Gastrocnemius medialis (tissue), 4 donors: ENCODE results near the gene UCKL1.

Source experiments
- POLR2A ChIP-seq, 2 donors: fragments of 450-650 bp; IDR thresholded peaks; one replicate each; pipeline ENCODE4 v1.6.1; 2017; ENCODE audit warnings: antibody characterized with exemption in 2 of 2, mild to moderate bottlenecking in 2 of 2, moderate library complexity in 2 of 2
- TF ChIP-seq, protein P1 (sequence below), 5 experiments: fragments of 450-650 bp in 3 of 5; fragments of 200-600 bp in 2 of 5; sonication (generic) in 2 of 5; IDR thresholded peaks in 4 of 5; conservative IDR thresholded peaks in 1 of 5; 1 replicate in 4 of 5; 2 replicates in 1 of 5; pipeline ENCODE4 v1.5.1; 2016 to 2019; ENCODE audit warnings: antibody characterized with exemption in 5 of 5, mild to moderate bottlenecking in 3 of 5, moderate library complexity in 3 of 5

DNA sequence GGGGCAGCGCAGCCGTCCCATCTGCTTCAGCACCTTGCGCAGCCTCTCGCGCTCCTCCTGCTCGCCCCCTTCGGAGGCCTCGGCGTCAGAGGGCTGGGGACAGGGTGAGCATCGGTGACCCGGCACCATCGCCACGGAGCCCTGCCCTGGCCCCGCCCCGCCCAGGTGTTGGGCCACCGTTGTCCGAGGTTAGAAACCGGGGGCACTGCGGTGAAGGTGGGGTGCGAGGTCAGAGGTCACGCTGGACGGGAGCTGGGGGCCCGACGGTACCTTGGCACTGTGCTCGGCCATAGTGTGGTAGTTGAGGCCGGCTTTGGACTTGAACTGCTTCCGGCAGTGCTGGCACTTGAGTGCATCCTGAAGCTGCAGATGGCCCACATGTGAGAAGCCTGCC is 7.1 kb upstream of the UCKL1 start:
- TF ChIP-seq, protein P1, sequence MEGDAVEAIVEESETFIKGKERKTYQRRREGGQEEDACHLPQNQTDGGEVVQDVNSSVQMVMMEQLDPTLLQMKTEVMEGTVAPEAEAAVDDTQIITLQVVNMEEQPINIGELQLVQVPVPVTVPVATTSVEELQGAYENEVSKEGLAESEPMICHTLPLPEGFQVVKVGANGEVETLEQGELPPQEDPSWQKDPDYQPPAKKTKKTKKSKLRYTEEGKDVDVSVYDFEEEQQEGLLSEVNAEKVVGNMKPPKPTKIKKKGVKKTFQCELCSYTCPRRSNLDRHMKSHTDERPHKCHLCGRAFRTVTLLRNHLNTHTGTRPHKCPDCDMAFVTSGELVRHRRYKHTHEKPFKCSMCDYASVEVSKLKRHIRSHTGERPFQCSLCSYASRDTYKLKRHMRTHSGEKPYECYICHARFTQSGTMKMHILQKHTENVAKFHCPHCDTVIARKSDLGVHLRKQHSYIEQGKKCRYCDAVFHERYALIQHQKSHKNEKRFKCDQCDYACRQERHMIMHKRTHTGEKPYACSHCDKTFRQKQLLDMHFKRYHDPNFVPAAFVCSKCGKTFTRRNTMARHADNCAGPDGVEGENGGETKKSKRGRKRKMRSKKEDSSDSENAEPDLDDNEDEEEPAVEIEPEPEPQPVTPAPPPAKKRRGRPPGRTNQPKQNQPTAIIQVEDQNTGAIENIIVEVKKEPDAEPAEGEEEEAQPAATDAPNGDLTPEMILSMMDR (IDR thresholded peaks at IDR 0.05 in 4 of 5, conservative IDR thresholded peaks at IDR 0.05 in 1 of 5), result no peak
- TF ChIP-seq POLR2A (IDR thresholded peaks at IDR 0.05), result no peak
